Fibroblast of mammary gland (primary cell): ENCODE data around the gene SLC30A9.
A peak's percentile ranks its signal among the peaks of the same experiment; 100 is the strongest.

Experiments used
- DNase-seq: peaks from one replicate; pipeline ENCODE4 v3.0.0-alpha.2; 2010; ENCODE audit warnings: low read depth
- H3K4me3 ChIP-seq: 2 replicates; pipeline ENCODE4 v1.5.1; 2011; ENCODE audit warnings: low read depth, mild to moderate bottlenecking, low read length, moderate library complexity; ENCODE audit not compliant: control insufficient read depth
- CTCF ChIP-seq: conservative IDR thresholded peaks from 2 replicates; pipeline ENCODE4 v1.5.1; 2011; ENCODE audit warnings: low read depth, low read length, inconsistent platforms; ENCODE audit not compliant: control insufficient read depth, insufficient read depth

Gene SLC30A9

GRCh38 chr4:41963105-41963504, 27.2 kb upstream of the SLC30A9 start:
- peak; percentile 26 for TF ChIP-seq CTCF
- no peak overlapping the region for H3K4me3 ChIP-seq
- peak; percentile 30 for DNase-seq

- no peak overlapping the region for H3K4me3 ChIP-seq
- no peak for DNase-seq
- no peak for TF ChIP-seq CTCF
Observed at GRCh38 chr4:41964401-41964800, 25.9 kb upstream of the SLC30A9 start.

GRCh38 chr4:41967392-41967791, 22.9 kb upstream of the SLC30A9 start:
- no peak for DNase-seq
- no peak overlapping the region for H3K4me3 ChIP-seq
- no peak for TF ChIP-seq CTCF

GRCh38 chr4:41969671-41970070, 20.7 kb upstream of the SLC30A9 start:
- DNase-seq = no peak
- no peak for TF ChIP-seq CTCF
- H3K4me3 ChIP-seq = no peak overlapping the region

- no peak for TF ChIP-seq CTCF
- H3K4me3 ChIP-seq = no peak overlapping the region
- no peak for DNase-seq
Observed at GRCh38 chr4:41975341-41975740, 15.0 kb upstream of the SLC30A9 start.

- TF ChIP-seq CTCF = no peak
- no peak for DNase-seq
- H3K4me3 ChIP-seq = no peak overlapping the region
Observed at GRCh38 chr4:41976775-41977516, 13.4 kb upstream of the SLC30A9 start.
